ENCODE results near the gene PSMA6.
"Not testable (repeated sequence)": the region's sequence is repeated elsewhere in the genome, so short reads cannot be mapped to it uniquely, and the experiment has no call there.

PSMA6 gene

GRCh38 chr14:35331605-35332516 lies 39.7 kb downstream of the PSMA6 start:
- H3K9me3 ChIP-seq (replicated peaks; ENCODE audit: low read length): no peaks in the 10 kb centered on the region
- no peaks in the 10 kb centered on the region for H3K27me3 ChIP-seq (ENCODE audit: control insufficient read depth, insufficient read depth, low read length)
- H3K4me3 ChIP-seq (ENCODE audit: low read length): no peak overlapping the region
- no peak overlapping the region for H3K4me2 ChIP-seq (ENCODE audit: low read length)
- H3K4me1 ChIP-seq (ENCODE audit: control insufficient read depth, insufficient read depth, low read length): peaks cover 33% of the 10 kb centered on the region
- no peaks in the 10 kb centered on the region for H3K36me3 ChIP-seq (ENCODE audit: insufficient read depth, low read length)
- no peak overlapping the region for H3K9ac ChIP-seq (ENCODE audit: low read depth, low read length)

- Histone ChIP-seq H3K9ac (ENCODE audit: low read depth, low read length) (no peak overlapping the region), H3K4me1 (ENCODE audit: control insufficient read depth, insufficient read depth, low read length) (peaks cover 41% of the 10 kb centered on the region), H3K27me3 (ENCODE audit: control insufficient read depth, insufficient read depth, low read length) (no peaks in the 10 kb centered on the region), H3K9me3 (replicated peaks; ENCODE audit: low read length) (no peaks in the 10 kb centered on the region), H3K4me3 (ENCODE audit: low read length) (no peak overlapping the region), H3K4me2 (ENCODE audit: low read length) (no peak overlapping the region), H3K36me3 (ENCODE audit: insufficient read depth, low read length) (no peaks in the 10 kb centered on the region)
Observed at GRCh38 chr14:35332517-35333263, 40.5 kb downstream of the PSMA6 start.

- Histone ChIP-seq H3K9me3 (replicated peaks; ENCODE audit: low read length) (no peaks in the 10 kb centered on the region), H3K4me2 (ENCODE audit: low read length) (no peak overlapping the region), H3K4me3 (ENCODE audit: low read length) (no peak overlapping the region), H3K27me3 (ENCODE audit: control insufficient read depth, insufficient read depth, low read length) (no peaks in the 10 kb centered on the region), H3K9ac (ENCODE audit: low read depth, low read length) (no peak overlapping the region), H3K36me3 (ENCODE audit: insufficient read depth, low read length) (no peaks in the 10 kb centered on the region), H3K4me1 (ENCODE audit: control insufficient read depth, insufficient read depth, low read length) (peaks cover 43% of the 10 kb centered on the region)
Observed at GRCh38 chr14:35333264-35333730, 41.1 kb downstream of the PSMA6 start.

GRCh38 chr14:35333797-35334743 lies 41.9 kb downstream of the PSMA6 start:
- no peaks in the 10 kb centered on the region for H3K9me3 ChIP-seq (replicated peaks; ENCODE audit: low read length)
- no peaks in the 10 kb centered on the region for H3K36me3 ChIP-seq (ENCODE audit: insufficient read depth, low read length)
- peaks cover 43% of the 10 kb centered on the region for H3K4me1 ChIP-seq (ENCODE audit: control insufficient read depth, insufficient read depth, low read length)
- H3K4me3 ChIP-seq (ENCODE audit: low read length): no peak overlapping the region
- H3K4me2 ChIP-seq (ENCODE audit: low read length): no peak overlapping the region
- no peak overlapping the region for H3K9ac ChIP-seq (ENCODE audit: low read depth, low read length)
- no peaks in the 10 kb centered on the region for H3K27me3 ChIP-seq (ENCODE audit: control insufficient read depth, insufficient read depth, low read length)

- Histone ChIP-seq H3K36me3 (ENCODE audit: insufficient read depth, low read length) (no peaks in the 10 kb centered on the region), H3K9ac (ENCODE audit: low read depth, low read length) (no peak overlapping the region), H3K9me3 (replicated peaks; ENCODE audit: low read length) (no peaks in the 10 kb centered on the region), H3K4me2 (ENCODE audit: low read length) (peak overlapping the region; percentile 53), H3K4me1 (ENCODE audit: control insufficient read depth, insufficient read depth, low read length) (peaks cover 43% of the 10 kb centered on the region), H3K27me3 (ENCODE audit: control insufficient read depth, insufficient read depth, low read length) (no peaks in the 10 kb centered on the region), H3K4me3 (ENCODE audit: low read length) (no peak overlapping the region)
Observed at GRCh38 chr14:35335388-35336092, 43.4 kb downstream of the PSMA6 start.

- H3K36me3 ChIP-seq (ENCODE audit: insufficient read depth, low read length); H3K9me3 ChIP-seq (replicated peaks; ENCODE audit: low read length); H3K27me3 ChIP-seq (ENCODE audit: control insufficient read depth, insufficient read depth, low read length); H3K4me3 ChIP-seq (ENCODE audit: low read length): not testable (repeated sequence)
- peak overlapping the region; percentile 53 for H3K4me2 ChIP-seq (ENCODE audit: low read length)
- H3K9ac ChIP-seq (ENCODE audit: low read depth, low read length): peak overlapping the region; percentile 36
- peaks cover 46% of the 10 kb centered on the region for H3K4me1 ChIP-seq (ENCODE audit: control insufficient read depth, insufficient read depth, low read length)
Observed at GRCh38 chr14:35336171-35336493, 44.0 kb downstream of the PSMA6 start.

- Histone ChIP-seq H3K4me3 (ENCODE audit: low read length) (no peak overlapping the region), H3K9ac (ENCODE audit: low read depth, low read length) (peak overlapping the region; percentile 66), H3K9me3 (replicated peaks; ENCODE audit: low read length) (no peaks in the 10 kb centered on the region), H3K4me2 (ENCODE audit: low read length) (peak overlapping the region; percentile 53), H3K27me3 (ENCODE audit: control insufficient read depth, insufficient read depth, low read length) (no peaks in the 10 kb centered on the region), H3K4me1 (ENCODE audit: control insufficient read depth, insufficient read depth, low read length) (peaks cover 51% of the 10 kb centered on the region), H3K36me3 (ENCODE audit: insufficient read depth, low read length) (no peaks in the 10 kb centered on the region)
Observed at GRCh38 chr14:35336494-35337268, 44.5 kb downstream of the PSMA6 start.

- peak overlapping the region; percentile 66 for H3K9ac ChIP-seq (ENCODE audit: low read depth, low read length)
- peak overlapping the region; percentile 53 for H3K4me2 ChIP-seq (ENCODE audit: low read length)
- H3K36me3 ChIP-seq (ENCODE audit: insufficient read depth, low read length): no peaks in the 10 kb centered on the region
- H3K4me1 ChIP-seq (ENCODE audit: control insufficient read depth, insufficient read depth, low read length): peaks cover 60% of the 10 kb centered on the region
- no peak overlapping the region for H3K4me3 ChIP-seq (ENCODE audit: low read length)
- H3K27me3 ChIP-seq (ENCODE audit: control insufficient read depth, insufficient read depth, low read length): no peaks in the 10 kb centered on the region
- H3K9me3 ChIP-seq (replicated peaks; ENCODE audit: low read length): no peaks in the 10 kb centered on the region
Observed at GRCh38 chr14:35337269-35338255, 45.4 kb downstream of the PSMA6 start.

- no peaks in the 10 kb centered on the region for H3K27me3 ChIP-seq (ENCODE audit: control insufficient read depth, insufficient read depth, low read length)
- no peak overlapping the region for H3K4me3 ChIP-seq (ENCODE audit: low read length)
- no peak overlapping the region for H3K4me2 ChIP-seq (ENCODE audit: low read length)
- peaks cover 52% of the 10 kb centered on the region for H3K4me1 ChIP-seq (ENCODE audit: control insufficient read depth, insufficient read depth, low read length)
- no peaks in the 10 kb centered on the region for H3K9me3 ChIP-seq (replicated peaks; ENCODE audit: low read length)
- no peak overlapping the region for H3K9ac ChIP-seq (ENCODE audit: low read depth, low read length)
- H3K36me3 ChIP-seq (ENCODE audit: insufficient read depth, low read length): no peaks in the 10 kb centered on the region
Observed at GRCh38 chr14:35338731-35339405, 46.7 kb downstream of the PSMA6 start.
